ENCODE results near the gene DPH1. TPM values are rescaled to one million over a fixed set of nuclear protein-coding genes. Genes with fewer than 3 reads are reported as not detected.
A peak's percentile ranks its signal among the peaks of the same experiment; 100 is the strongest.

The DPH1 gene
- total and polyA plus RNA-seq, 9 donors = 27.5 to 77.7 (median 46.0) TPM

DNA sequence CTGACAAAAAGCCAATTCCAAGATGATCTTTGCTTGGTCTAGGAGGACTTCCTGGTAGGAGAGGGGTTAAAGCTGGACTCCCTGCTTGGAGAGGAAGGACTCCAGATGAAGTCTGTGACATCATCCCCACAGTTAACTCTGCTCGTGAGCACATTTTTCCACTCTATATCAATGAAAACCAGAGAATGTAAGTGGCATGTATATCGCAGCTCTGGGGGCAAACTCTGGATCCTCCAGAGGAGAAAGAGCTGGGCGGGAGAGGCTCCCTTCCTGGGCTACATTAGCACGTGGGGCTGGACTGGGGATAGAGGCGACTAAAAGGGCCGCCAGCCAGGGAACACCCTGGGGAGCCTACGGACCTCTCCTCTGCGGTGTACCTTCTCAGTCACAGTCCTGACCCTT lies 59.1 kb downstream of the DPH1 start:
- peaks cover 18% of the 10 kb centered on the region for H3K4me1 ChIP-seq (ENCODE audit: insufficient read depth)
- intact Hi-C loops (cut with DNase I) = no loop called here
- 12 to 20% (median 16%) methylated on average over 8 of the region's 8 CpGs for whole genome bisulfite sequencing, 3 donors
- no peaks in the 10 kb centered on the region for H3K36me3 ChIP-seq
- H3K27ac ChIP-seq = peak overlapping the region in 1 of 2 donors; percentile 27
- H3K27me3 ChIP-seq = no peaks in the 10 kb centered on the region
- no peak for DNase-seq
- TF ChIP-seq EP300 (IDR thresholded peaks at IDR 0.05) (no peak), POLR2A (IDR thresholded peaks at IDR 0.05) (no peak), CTCF (IDR thresholded peaks at IDR 0.05) (no peak)
- H3K9me3 ChIP-seq = no peaks in the 10 kb centered on the region
- H3K4me3 ChIP-seq = peak overlapping the region; percentile 5

DNA sequence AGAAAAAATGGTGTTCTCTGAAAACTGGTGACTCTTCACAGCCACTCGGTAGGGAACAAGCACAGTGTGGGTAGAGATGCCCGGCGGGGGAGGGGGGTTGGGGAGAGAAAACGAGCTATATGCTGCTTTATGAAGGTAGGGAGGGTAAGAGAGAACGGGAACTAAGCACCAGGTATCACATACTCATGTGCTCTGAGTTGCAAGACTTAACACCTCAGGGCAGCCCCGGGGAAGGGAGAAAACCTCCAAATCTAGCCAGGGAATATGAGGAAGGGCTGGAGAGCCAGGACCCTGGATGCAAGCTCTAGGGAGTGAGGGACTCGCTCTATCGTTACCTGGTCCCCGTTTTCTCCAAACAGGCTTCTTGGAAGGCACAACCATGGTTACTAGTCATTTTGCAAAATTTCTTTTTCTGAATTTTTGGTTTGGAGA lies 60.3 kb downstream of the DPH1 start:
- DNase-seq = no peak
- intact Hi-C loops (cut with DNase I) = no loop called here
- Histone ChIP-seq H3K27me3 (no peaks in the 10 kb centered on the region), H3K4me1 (ENCODE audit: insufficient read depth) (peaks cover 12% of the 10 kb centered on the region), H3K27ac (peak overlapping the region in 1 of 2 donors; percentile 35), H3K36me3 (no peaks in the 10 kb centered on the region), H3K9me3 (no peaks in the 10 kb centered on the region), H3K4me3 (no peak overlapping the region)
- no peak for TF ChIP-seq CTCF (IDR thresholded peaks at IDR 0.05)
- no peak for TF ChIP-seq POLR2A (IDR thresholded peaks at IDR 0.05)
- no peak for TF ChIP-seq EP300 (IDR thresholded peaks at IDR 0.05)
- WGBS, 3 donors = 56 to 69% (median 66%) methylated on average over 9 of the region's 9 CpGs

DNA sequence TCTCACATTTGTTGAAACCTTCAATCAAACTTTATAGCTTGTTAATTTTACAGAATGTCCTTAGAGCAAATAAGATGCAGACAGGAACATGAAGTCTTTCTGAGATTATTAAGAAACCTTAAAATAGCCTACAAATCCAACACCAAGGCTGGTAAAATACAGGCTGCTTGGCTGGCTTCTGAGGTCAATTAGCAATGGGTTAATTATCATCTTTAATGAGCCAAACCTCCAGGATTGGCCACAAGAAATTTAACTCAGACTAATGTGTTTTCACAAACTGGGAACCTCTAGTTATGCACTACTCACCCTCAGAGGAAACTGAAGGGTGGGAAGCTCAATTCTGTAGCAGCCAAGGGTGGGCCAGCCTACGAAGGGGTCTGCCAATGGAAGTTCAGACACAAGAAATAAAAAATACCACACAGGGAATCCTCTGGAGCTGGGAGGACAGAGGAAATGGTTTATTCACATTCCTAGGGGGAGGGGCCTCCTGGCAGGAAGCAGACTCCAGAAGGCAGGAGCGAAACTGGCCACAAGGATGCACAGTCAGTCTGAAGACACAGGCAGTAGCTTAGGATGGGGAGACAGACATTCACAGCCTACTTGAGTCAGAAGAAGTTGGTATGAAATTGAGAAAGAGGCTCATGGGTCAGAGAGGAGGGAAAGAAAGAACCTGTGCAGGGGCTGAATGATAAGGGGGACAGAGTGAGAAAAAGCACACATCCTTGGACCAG lies 61.0 kb downstream of the DPH1 start:
- WGBS, 3 donors = 3 to 12% (median 8%) methylated on average over 2 of the region's 2 CpGs
- Histone ChIP-seq H3K27me3 (no peaks in the 10 kb centered on the region), H3K4me3 (no peak overlapping the region), H3K36me3 (no peaks in the 10 kb centered on the region), H3K9me3 (no peaks in the 10 kb centered on the region), H3K27ac (peak overlapping the region in 1 of 2 donors; percentile 3), H3K4me1 (ENCODE audit: insufficient read depth) (peaks cover 7% of the 10 kb centered on the region)
- TF ChIP-seq POLR2A (IDR thresholded peaks at IDR 0.05) (no peak), CTCF (IDR thresholded peaks at IDR 0.05) (peak in 2 of 3 donors; percentile 37 to 39)
- peak; percentile 62 to 74 (median 64) for DNase-seq
- intact Hi-C loops (cut with DNase I) = no loop called here

GRCh38 chr17:2092253-2092652 lies 62.3 kb downstream of the DPH1 start:
- 80 to 92% (median 83%) methylated on average over 4 of the region's 4 CpGs for WGBS, 3 donors
- H3K4me3 ChIP-seq = no peak overlapping the region
- no peak for DNase-seq
- H3K27ac ChIP-seq = no peak overlapping the region
- H3K27me3 ChIP-seq = no peaks in the 10 kb centered on the region
- no peaks in the 10 kb centered on the region for H3K36me3 ChIP-seq
- no peaks in the 10 kb centered on the region for H3K9me3 ChIP-seq
- TF ChIP-seq CTCF (IDR thresholded peaks at IDR 0.05) = no peak
- TF ChIP-seq EP300 (IDR thresholded peaks at IDR 0.05) = no peak
- no peak for TF ChIP-seq POLR2A (IDR thresholded peaks at IDR 0.05)
- intact Hi-C loops (cut with DNase I) = no loop called here
- H3K4me1 ChIP-seq (ENCODE audit: insufficient read depth) = peaks cover 7% of the 10 kb centered on the region

All from ovary (tissue), 9 donors.